Heart left ventricle (tissue), 16 donors: ENCODE measurements around the gene ACAP3. TPM values are rescaled to one million over a fixed set of nuclear protein-coding genes. Genes with fewer than 3 reads are reported as not detected.
A peak's percentile ranks its signal among the peaks of the same experiment; 100 is the strongest.

ENCODE experiments used
- ATAC-seq, 4 donors: fragments of 200-7000 bp; cut with Tn5 transposase; one replicate each; pipeline ENCODE4 v1.9.1; 2020 to 2022; ENCODE audit warnings: moderate library complexity in 4 of 4, mild to moderate bottlenecking in 3 of 4, moderate number of reproducible peaks in 1 of 4
- DNase-seq, 5 donors: peaks; one replicate each; pipeline ENCODE4 v3.0.0-alpha.2; 2020
- H3K27ac ChIP-seq, 12 donors: fragments of 200-600 bp; sonication (generic) in 4 of 12; one replicate each; pipeline versions ENCODE4 v1.5.0 to v1.8.0; 2016 to 2022; ENCODE audit warnings: mild to moderate bottlenecking in 2 of 12
- H3K27me3 ChIP-seq, 9 donors: fragments of 200-600 bp; sonication (generic) in 2 of 9; one replicate each; pipeline versions ENCODE4 v1.5.1 to v1.8.0; 2016 to 2022; ENCODE audit warnings: mild to moderate bottlenecking in 3 of 9
- H3K36me3 ChIP-seq, 9 donors: fragments of 200-600 bp; sonication (generic) in 2 of 9; one replicate each; pipeline versions ENCODE4 v1.5.0 to v1.8.0; 2018 to 2022; ENCODE audit warnings: mild to moderate bottlenecking in 2 of 9
- H3K4me1 ChIP-seq, 12 donors: fragments of 200-600 bp; sonication (generic) in 4 of 12; one replicate each; pipeline versions ENCODE4 v1.5.0 to v1.8.0; 2016 to 2022; ENCODE audit warnings: mild to moderate bottlenecking in 3 of 12
- H3K4me3 ChIP-seq, 12 donors: fragments of 200-600 bp; sonication (generic) in 4 of 12; one replicate each; pipeline versions ENCODE4 v1.5.0 to v1.8.0; 2017 to 2022; ENCODE audit warnings: mild to moderate bottlenecking in 9 of 12, moderate library complexity in 4 of 12
- H3K9me3 ChIP-seq, 12 donors: fragments of 200-600 bp; sonication (generic) in 4 of 12; one replicate each; pipeline versions ENCODE4 v1.5.0 to v1.8.0; 2016 to 2022; ENCODE audit warnings: mild to moderate bottlenecking in 1 of 12
- POLR2A ChIP-seq, 2 donors: fragments of 450-650 bp; IDR thresholded peaks; one replicate each; pipeline ENCODE4 v1.6.1; 2017; ENCODE audit warnings: antibody characterized with exemption in 2 of 2, mild to moderate bottlenecking in 2 of 2, moderate library complexity in 2 of 2
- WGBS, 4 donors: extraction: QIAGEN DNeasy Blood & Tissue Kit in 2 of 4; methylation state at CpG; one replicate each; pipeline versions ENCODE4 v1.1.5 to v1.1.7; 2013 to 2018; 5-methylcytosine and 5-hydroxymethylcytosine counted together
- intact Hi-C, 10 donors: fragments of 100-400 bp; cut with DNase I; formaldehyde crosslinking; loops; one replicate each; pipeline versions ENCODE4 v1.11.1 to v1.14.2; 2022
- polyA plus RNA-seq, 2 donors: library from polyadenylated mRNA; stranded (reverse); fragments of 200-250 nt; gene quantifications; one replicate each; pipeline ENCODE4 v1.2.3, GENCODE V29; 2013
- total RNA-seq, 9 donors: library from RNA; depleted of rRNA in 2 of 9; stranded (reverse); fragments of >200 nt in 2 of 9; fragmentation: NEBNext Ultra II Directional in 3 of 9; extraction: Animal tissue kit (Norgen Biotek cat#: 25700) in 3 of 9; gene quantifications; one replicate each; pipeline versions ENCODE4 v1.1.0 to v1.2.4, GENCODE V29; 2016 to 2023
- TF ChIP-seq, protein P1 (sequence below), 12 donors: fragments of 200-600 bp; sonication (generic) in 4 of 12; IDR thresholded peaks; one replicate each; pipeline versions ENCODE4 v1.5.0 to v1.8.0; 2018 to 2022; ENCODE audit warnings: antibody characterized with exemption in 12 of 12, mild to moderate bottlenecking in 5 of 12
- donor health status: ischemic (EF 13 %, LVEDD 7.1; RV severe dilation, severe dysfunction).
- donor health status: healthy with polysubstance abuse.
- donor health status: DM: no; HTN: yes; CAD: no.
- donor health status: DM: no; HTN: no; CAD: no.
- donor health status: ischemic (EF 25% LVEDD 6.9; RV normal size, moderate dysfunction).
- donor health status: ischemic (EF 25% LVEDD 5.7; RV mildly dilated, moderate dysfunction).
- donor health status: healthy.
- donor health status: DM: yes; HTN: yes; CAD: no.
- donor health status: ischemic (EF 35%, LVEDD 5.7; RV mildly dilated, moderate dysfunction).
- donor health status: nonischemic (EF 11% LVEDD 7.7; RV severe dilation, severe dysfunction).
- donor health status: DM: yes; HTN: yes; CAD: no.
- donor health status: PGD.
- donor health status: ischemic (EF 29% LVEDD 5.4; RV normal size, mild dysfunction).
- donor health status: nonischemic (EF 23%, LVEDD 6.1; RV moderate dilation, normal function).

Gene ACAP3
- total and polyA plus RNA-seq, 11 donors = 20.1 to 59.5 (median 34.1) TPM

- Histone ChIP-seq H3K4me1 (peaks cover 0 to 31% (median 13%) of the 10 kb centered on the region in 12 donors), H3K27me3 (no peaks in the 10 kb centered on the region), H3K36me3 (peaks cover 0 to 54% (median 41%) of the 10 kb centered on the region in 9 donors), H3K9me3 (no peaks in the 10 kb centered on the region), H3K27ac (no peak overlapping the region), H3K4me3 (no peak overlapping the region)
- TF ChIP-seq, protein P1, sequence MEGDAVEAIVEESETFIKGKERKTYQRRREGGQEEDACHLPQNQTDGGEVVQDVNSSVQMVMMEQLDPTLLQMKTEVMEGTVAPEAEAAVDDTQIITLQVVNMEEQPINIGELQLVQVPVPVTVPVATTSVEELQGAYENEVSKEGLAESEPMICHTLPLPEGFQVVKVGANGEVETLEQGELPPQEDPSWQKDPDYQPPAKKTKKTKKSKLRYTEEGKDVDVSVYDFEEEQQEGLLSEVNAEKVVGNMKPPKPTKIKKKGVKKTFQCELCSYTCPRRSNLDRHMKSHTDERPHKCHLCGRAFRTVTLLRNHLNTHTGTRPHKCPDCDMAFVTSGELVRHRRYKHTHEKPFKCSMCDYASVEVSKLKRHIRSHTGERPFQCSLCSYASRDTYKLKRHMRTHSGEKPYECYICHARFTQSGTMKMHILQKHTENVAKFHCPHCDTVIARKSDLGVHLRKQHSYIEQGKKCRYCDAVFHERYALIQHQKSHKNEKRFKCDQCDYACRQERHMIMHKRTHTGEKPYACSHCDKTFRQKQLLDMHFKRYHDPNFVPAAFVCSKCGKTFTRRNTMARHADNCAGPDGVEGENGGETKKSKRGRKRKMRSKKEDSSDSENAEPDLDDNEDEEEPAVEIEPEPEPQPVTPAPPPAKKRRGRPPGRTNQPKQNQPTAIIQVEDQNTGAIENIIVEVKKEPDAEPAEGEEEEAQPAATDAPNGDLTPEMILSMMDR (IDR thresholded peaks at IDR 0.05) = no peak
- TF ChIP-seq POLR2A (IDR thresholded peaks at IDR 0.05) = no peak
- DNase-seq (no peak), ATAC-seq (no peak)
- intact Hi-C loops = no loop called here
- WGBS, 4 donors = 92 to 93% (median 92%) methylated on average over 36 of the region's 36 CpGs
These were observed 33.2 kb upstream of the ACAP3 start for GRCh38 chr1:1340791-1341548.

GRCh38 chr1:1340185-1340584 is 32.5 kb upstream of the ACAP3 start:
- 88 to 93% (median 90%) methylated on average over 17 to 23 of the region's 23 CpGs for WGBS, 4 donors
- ATAC-seq (no peak), DNase-seq (no peak)
- H3K27ac ChIP-seq = no peak overlapping the region
- H3K4me1 ChIP-seq = peaks cover 0 to 23% (median 5%) of the 10 kb centered on the region in 12 donors
- H3K9me3 ChIP-seq = no peaks in the 10 kb centered on the region
- H3K36me3 ChIP-seq = peaks cover 0 to 58% (median 41%) of the 10 kb centered on the region in 9 donors
- intact Hi-C loops = no loop called here
- no peaks in the 10 kb centered on the region for H3K27me3 ChIP-seq
- no peak for TF ChIP-seq POLR2A (IDR thresholded peaks at IDR 0.05)
- TF ChIP-seq, protein P1 (IDR thresholded peaks at IDR 0.05) = no peak
- no peak overlapping the region for H3K4me3 ChIP-seq

DNA sequence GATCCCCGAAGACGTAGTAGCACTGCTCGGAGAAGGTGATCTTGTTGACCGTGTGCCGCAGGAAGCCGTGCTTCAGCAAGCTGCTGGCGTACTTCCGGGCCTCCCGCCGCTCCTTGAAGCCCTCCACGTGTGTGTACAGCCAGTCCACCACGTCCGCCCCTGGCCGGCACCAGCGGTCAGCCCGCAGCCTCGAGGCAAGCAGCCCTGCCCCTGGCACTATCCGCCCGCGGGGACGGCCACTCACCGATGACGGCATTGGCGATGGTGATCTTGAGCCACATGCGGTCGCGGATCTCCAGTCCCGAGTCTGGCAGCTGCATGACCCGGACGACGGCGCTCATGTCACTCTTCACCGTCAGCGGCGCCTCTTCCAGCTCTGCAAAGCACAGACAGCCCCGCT is 30.5 kb upstream of the ACAP3 start:
- no peaks in the 10 kb centered on the region for H3K27me3 ChIP-seq
- no peak for TF ChIP-seq POLR2A (IDR thresholded peaks at IDR 0.05)
- TF ChIP-seq, protein P1 (IDR thresholded peaks at IDR 0.05) = no peak
- intact Hi-C loops = no loop called here
- DNase-seq = no peak
- peaks cover 0 to 4% (median 0%) of the 10 kb centered on the region in 12 donors for H3K4me1 ChIP-seq
- no peak overlapping the region for H3K27ac ChIP-seq
- WGBS, 4 donors = 95 to 99% (median 97%) methylated on average over 14 to 36 of the region's 36 CpGs
- peaks cover 0 to 58% (median 41%) of the 10 kb centered on the region in 9 donors for H3K36me3 ChIP-seq
- H3K4me3 ChIP-seq = no peak overlapping the region
- no peaks in the 10 kb centered on the region for H3K9me3 ChIP-seq
- no peak for ATAC-seq

GRCh38 chr1:1337793-1338147 is 30.0 kb upstream of the ACAP3 start:
- no peaks in the 10 kb centered on the region for H3K9me3 ChIP-seq
- H3K36me3 ChIP-seq = peaks cover 0 to 58% (median 41%) of the 10 kb centered on the region in 9 donors
- no peaks in the 10 kb centered on the region for H3K27me3 ChIP-seq
- no peak overlapping the region for H3K27ac ChIP-seq
- no peak for TF ChIP-seq POLR2A (IDR thresholded peaks at IDR 0.05)
- TF ChIP-seq, protein P1 (IDR thresholded peaks at IDR 0.05) = no peak
- H3K4me1 ChIP-seq = no peaks in the 10 kb centered on the region
- peak in 1 of 4 donors; percentile 11 for ATAC-seq
- WGBS, 4 donors = 80 to 87% (median 85%) methylated on average over 16 to 18 of the region's 18 CpGs
- DNase-seq = no peak
- no peak overlapping the region for H3K4me3 ChIP-seq
- intact Hi-C loops = no loop called here
